H1 (cell line): Measurements from ENCODE around the gene PDLIM4. TPM values are rescaled to one million over a fixed set of nuclear protein-coding genes. Genes with fewer than 3 reads are reported as not detected.

Source experiments
- HDAC6 ChIP-seq: IDR thresholded peaks from one replicate; pipeline ENCODE4 v1.7.1; 2012; ENCODE audit warnings: low read depth, mild to moderate bottlenecking, inconsistent platforms, low read length, moderate library complexity
- RNF2 ChIP-seq: fragments of 200-900, 300-1000 bp; sonication (generic); IDR thresholded peaks from 2 replicates; pipeline ENCODE4 v1.7.1; 2016; ENCODE audit warnings: borderline replicate concordance, low read depth, mild to moderate bottlenecking, antibody characterized with exemption, low read length; ENCODE audit not compliant: poor library complexity, severe bottlenecking; ENCODE audit errors: missing control alignments
- polyA plus RNA-seq, 7 experiments: library from polyadenylated mRNA; depleted of rRNA in 3 of 7; stranded (reverse) in 5 of 7; unstranded in 2 of 7; fragments of >200 nt in 5 of 7; fragments of 200-250 nt in 2 of 7; gene quantifications; 1 replicate in 5 of 7; 2 replicates in 1 of 7; 4 replicates in 1 of 7; pipeline versions ENCODE4 v1.2.1 to v1.2.3, GENCODE V29; 2011 to 2013; ENCODE audit warnings: missing spikeins in 2 of 7, mixed read lengths in 2 of 7
- total RNA-seq: library from RNA; stranded (reverse); fragmentation: NEBNext Ultra II Directional; extraction: Animal tissue kit (Norgen Biotek cat#: 25700); gene quantifications from 2 replicates; pipeline ENCODE4 v1.2.1, GENCODE V29; 2021
- TF ChIP-seq, protein P1 (sequence below): IDR thresholded peaks from 2 replicates; pipeline ENCODE4 v1.6.1; 2011; ENCODE audit warnings: low read depth, mild to moderate bottlenecking, low read length; ENCODE audit not compliant: insufficient read depth

Gene PDLIM4
- total and polyA plus RNA-seq, 2 of the 8 experiments (the other 6 are each of a cell fraction or from before 2014, with no cell fraction given) = 10.7 to 29.1 TPM

DNA sequence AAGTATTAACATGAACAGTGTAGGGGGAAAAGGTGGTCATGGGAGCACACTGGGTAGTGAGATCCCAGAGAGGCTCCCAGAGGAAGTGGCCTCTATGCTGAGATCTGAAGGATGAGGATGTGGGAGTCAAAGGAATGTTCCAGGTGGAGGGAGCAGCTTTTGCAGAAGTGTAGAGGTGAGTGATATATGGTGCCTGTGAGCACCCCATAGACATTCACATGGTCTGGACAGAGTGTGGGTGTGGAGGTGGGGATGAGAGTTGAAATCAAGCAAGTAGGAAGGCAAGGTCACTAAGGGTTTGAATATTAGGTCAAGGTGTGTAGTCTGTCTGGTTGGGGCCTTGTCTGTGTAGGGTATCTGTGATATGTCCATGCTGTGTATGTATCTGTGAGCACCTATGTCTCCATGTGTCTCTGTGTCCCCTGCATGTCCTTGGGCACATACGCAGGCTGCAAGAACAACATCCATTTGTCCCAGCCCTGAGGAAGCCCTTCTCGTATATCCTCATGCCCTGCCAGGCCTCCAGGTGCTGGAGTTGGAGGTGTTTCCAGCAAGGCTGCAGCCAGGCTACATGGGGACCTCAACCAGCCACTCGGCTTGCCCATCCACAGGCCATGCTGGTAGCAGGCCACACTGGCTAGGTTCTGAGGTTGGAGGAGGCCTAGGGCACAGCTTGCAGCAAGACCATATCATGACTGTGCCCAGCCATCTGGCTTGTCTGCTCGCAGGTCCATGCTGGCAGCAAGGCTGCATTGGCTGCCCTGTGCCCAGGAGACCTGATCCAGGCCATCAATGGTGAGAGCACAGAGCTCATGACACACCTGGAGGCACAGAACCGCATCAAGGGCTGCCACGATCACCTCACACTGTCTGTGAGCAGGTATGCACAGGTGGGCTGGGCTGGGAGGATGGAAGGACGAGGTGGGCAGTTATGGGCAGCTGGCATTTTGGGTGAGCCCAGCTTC lies 4.7 kb downstream of the PDLIM4 start (continued):
- TF ChIP-seq RNF2 (no peak), HDAC6 (no peak)
- TF ChIP-seq, protein P1, sequence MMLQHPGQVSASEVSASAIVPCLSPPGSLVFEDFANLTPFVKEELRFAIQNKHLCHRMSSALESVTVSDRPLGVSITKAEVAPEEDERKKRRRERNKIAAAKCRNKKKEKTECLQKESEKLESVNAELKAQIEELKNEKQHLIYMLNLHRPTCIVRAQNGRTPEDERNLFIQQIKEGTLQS = no peak
